ENCODE measurements around the gene IL9R. TPM values are rescaled to one million over a fixed set of nuclear protein-coding genes. Genes with fewer than 3 reads are reported as not detected.

The IL9R gene
- total and polyA plus RNA-seq, 2 experiments from 2014 or later, result 0.31 to 0.39 TPM

- H3K27me3 ChIP-seq (ENCODE audit: insufficient read depth), result no peaks in the 10 kb centered on the region
- peaks cover 94% of the 10 kb centered on the region for H3K9me3 Mint-ChIP-seq
- no peaks in the 10 kb centered on the region for H3K9me2 ChIP-seq (ENCODE audit: insufficient read depth)
- TF ChIP-seq CREB1 (CRISPR knock-in tag; IDR thresholded peaks at IDR 0.05; ENCODE audit: low read depth) (no peak), ETS1 (IDR thresholded peaks at IDR 0.05) (no peak), EZH2phosphoT487 (IDR thresholded peaks at IDR 0.05; ENCODE audit: unreplicated experiment) (no peak), ZNF331 (CRISPR knock-in tag; IDR thresholded peaks at IDR 0.05; ENCODE audit: low read depth) (no peak), ZNF462 (CRISPR knock-in tag; IDR thresholded peaks at IDR 0.05) (no peak)
- H3K4me1 ChIP-seq (ENCODE audit: insufficient read depth), result no peaks in the 10 kb centered on the region
- no peak overlapping the region for H3K4me3 ChIP-seq
- H4K20me1 ChIP-seq (replicated peaks; ENCODE audit: insufficient read depth), result no peaks in the 10 kb centered on the region
- no peak overlapping the region for H3K4me3 Mint-ChIP-seq
- DNase-seq (ENCODE audit: low spot score) (no peak), ATAC-seq (no peak)
- H3K79me2 ChIP-seq (replicated peaks; ENCODE audit: insufficient read depth), result no peaks in the 10 kb centered on the region
- H3K27ac ChIP-seq (ENCODE audit: low read depth), result no peak overlapping the region
- no peak overlapping the region for H3K4me2 ChIP-seq
- H3K36me3 Mint-ChIP-seq (ENCODE audit: low read depth), result peaks cover 38% of the 10 kb centered on the region
- H2AFZ ChIP-seq, result no peak overlapping the region
- peaks cover 5% of the 10 kb centered on the region for H3K27me3 Mint-ChIP-seq (ENCODE audit: insufficient read depth, low read depth, poor library complexity)
- H3K36me3 ChIP-seq (ENCODE audit: insufficient read depth), result no peaks in the 10 kb centered on the region
- H3K27ac Mint-ChIP-seq, result no peak overlapping the region
- H3F3A ChIP-seq (replicated peaks; ENCODE audit: low read depth), result no peaks in the 10 kb centered on the region
- no peaks in the 10 kb centered on the region for H3K4me1 Mint-ChIP-seq
Observed at GRCh38 chrX:156001667-156002021, 4.1 kb downstream of the IL9R start.

GRCh38 chrX:156002507-156002906 lies 5.0 kb downstream of the IL9R start:
- H3K79me2 ChIP-seq (replicated peaks; ENCODE audit: insufficient read depth), result no peaks in the 10 kb centered on the region
- ATAC-seq (no peak), DNase-seq (ENCODE audit: low spot score) (no peak)
- no peaks in the 10 kb centered on the region for H3K9me2 ChIP-seq (ENCODE audit: insufficient read depth)
- H3K27me3 Mint-ChIP-seq (ENCODE audit: insufficient read depth, low read depth, poor library complexity), result peaks cover 5% of the 10 kb centered on the region
- no peak overlapping the region for H3K4me2 ChIP-seq
- no peaks in the 10 kb centered on the region for H3K27me3 ChIP-seq (ENCODE audit: insufficient read depth)
- H3K9me3 Mint-ChIP-seq, result peaks cover 88% of the 10 kb centered on the region
- H3K4me3 Mint-ChIP-seq, result no peak overlapping the region
- no peaks in the 10 kb centered on the region for H4K20me1 ChIP-seq (replicated peaks; ENCODE audit: insufficient read depth)
- H3K27ac ChIP-seq (ENCODE audit: low read depth), result no peak overlapping the region
- no peaks in the 10 kb centered on the region for H3K36me3 ChIP-seq (ENCODE audit: insufficient read depth)
- no peaks in the 10 kb centered on the region for H3K4me1 ChIP-seq (ENCODE audit: insufficient read depth)
- H2AFZ ChIP-seq, result no peak overlapping the region
- H3F3A ChIP-seq (replicated peaks; ENCODE audit: low read depth), result no peaks in the 10 kb centered on the region
- H3K4me1 Mint-ChIP-seq, result no peaks in the 10 kb centered on the region
- peaks cover 35% of the 10 kb centered on the region for H3K36me3 Mint-ChIP-seq (ENCODE audit: low read depth)
- H3K4me3 ChIP-seq, result no peak overlapping the region
- H3K27ac Mint-ChIP-seq, result no peak overlapping the region
- TF ChIP-seq REST (IDR thresholded peaks at IDR 0.05; ENCODE audit: unreplicated experiment) (no peak), EZH2 (IDR thresholded peaks at IDR 0.05; ENCODE audit: low read depth, unreplicated experiment) (no peak), STAT1 (IDR thresholded peaks at IDR 0.05; ENCODE audit: unreplicated experiment) (no peak), NANOG (IDR thresholded peaks at IDR 0.05; ENCODE audit: borderline replicate concordance) (no peak), JUNB (IDR thresholded peaks at IDR 0.05; ENCODE audit: unreplicated experiment) (no peak), POLR2AphosphoS5 (IDR thresholded peaks at IDR 0.05; ENCODE audit: low read depth) (no peak), ZNF331 (CRISPR knock-in tag; IDR thresholded peaks at IDR 0.05; ENCODE audit: low read depth) (no peak)

Data from GM23338 (cell line).